Hepatocyte (in vitro differentiated cells): Measurements from ENCODE around the gene NTRK3. TPM values are rescaled to one million over a fixed set of nuclear protein-coding genes. Genes with fewer than 3 reads are reported as not detected.

Source experiments
- DNase-seq: peaks from one replicate; pipeline ENCODE4 v3.0.0-alpha.2; 2016; ENCODE audit warnings: low spot score
- H2AFZ ChIP-seq: fragments of 200-600 bp; sonication (generic); 2 replicates; pipeline ENCODE4 v1.6.0; 2016; ENCODE audit warnings: antibody characterized with exemption, mild to moderate bottlenecking
- H3K27ac ChIP-seq: fragments of 200-600 bp; sonication (generic); 2 replicates; pipeline ENCODE4 v1.5.1; 2016; ENCODE audit warnings: mild to moderate bottlenecking
- H3K27me3 ChIP-seq: fragments of 200-600 bp; sonication (generic); 2 replicates; pipeline ENCODE4 v1.6.1; 2016
- H3K36me3 ChIP-seq: fragments of 200-600 bp; sonication (generic); replicated peaks from 2 replicates; pipeline ENCODE4 v1.5.1; 2016; ENCODE audit warnings: low read depth; ENCODE audit not compliant: insufficient read depth
- H3K4me1 ChIP-seq: fragments of 200-600 bp; sonication (generic); 2 replicates; pipeline ENCODE4 v1.5.1; 2016; ENCODE audit warnings: mild to moderate bottlenecking, moderate library complexity; ENCODE audit not compliant: insufficient read depth
- H3K4me2 ChIP-seq: fragments of 200-600 bp; sonication (generic); 2 replicates; pipeline ENCODE4 v1.6.0; 2016
- H3K4me3 ChIP-seq: fragments of 200-600 bp; sonication (generic); 2 replicates; pipeline ENCODE4 v1.5.1; 2016; ENCODE audit warnings: mild to moderate bottlenecking
- H3K79me2 ChIP-seq: fragments of 200-600 bp; sonication (generic); 2 replicates; pipeline ENCODE4 v1.6.0; 2017; ENCODE audit warnings: mild to moderate bottlenecking
- H3K9me2 ChIP-seq: fragments of 200-600 bp; sonication (generic); replicated peaks from 2 replicates; pipeline ENCODE4 v1.6.0; 2017; ENCODE audit warnings: mild to moderate bottlenecking; ENCODE audit not compliant: insufficient read depth
- H3K9me3 ChIP-seq: fragments of 200-600 bp; sonication (generic); 2 replicates; pipeline ENCODE4 v1.5.1; 2016; ENCODE audit warnings: low read depth, mild to moderate bottlenecking
- H4K20me1 ChIP-seq: fragments of 200-600 bp; sonication (generic); 2 replicates; pipeline ENCODE4 v1.6.0; 2016; ENCODE audit warnings: mild to moderate bottlenecking; ENCODE audit not compliant: insufficient read depth, poor library complexity, severe bottlenecking
- CTCF ChIP-seq: fragments of 200-600 bp; sonication (generic); IDR thresholded peaks from 2 replicates; pipeline ENCODE4 v1.5.1; 2016; ENCODE audit warnings: antibody characterized with exemption, mild to moderate bottlenecking; ENCODE audit not compliant: poor library complexity
- EZH2 ChIP-seq: fragments of 200-600 bp; sonication (generic); IDR thresholded peaks from 2 replicates; pipeline ENCODE4 v1.6.1; 2016; ENCODE audit warnings: antibody characterized with exemption, mild to moderate bottlenecking, borderline replicate concordance
- EZH2phosphoT487 ChIP-seq: fragments of 200-600 bp; sonication (generic); IDR thresholded peaks from one replicate; pipeline ENCODE4 v1.6.1; 2018; ENCODE audit warnings: antibody characterized with exemption, mild to moderate bottlenecking, low read depth, moderate library complexity; ENCODE audit not compliant: unreplicated experiment, severe bottlenecking
- WGBS: methylation state at CpG from one replicate; pipeline ENCODE4 v1.1.6; 2016; ENCODE audit warnings: low lambda C conversion rate; ENCODE audit errors: missing lambda C conversion rate; 5-methylcytosine and 5-hydroxymethylcytosine counted together
- polyA plus RNA-seq: library from polyadenylated mRNA; unstranded; fragments of >200 nt; fragmentation: Nextera tagmentation; extraction: Ambion mirVana; gene quantifications from 2 replicates; pipeline ENCODE4 v1.2.1, GENCODE V29; 2016
- total RNA-seq: library from RNA; depleted of rRNA; stranded (reverse); fragments of >200 nt; gene quantifications from 2 replicates; pipeline ENCODE4 v1.2.3, GENCODE V29; 2014

NTRK3 gene
- total and polyA plus RNA-seq, 2 experiments from 2014 or later: 4.9 to 5.6 TPM

GRCh38 chr15:87901926-87902690, 354.4 kb downstream of the NTRK3 start:
- H3K4me2 ChIP-seq: no peak overlapping the region
- no peaks in the 10 kb centered on the region for H3K27me3 ChIP-seq
- 68% methylated on average over 3 of the region's 3 CpGs for WGBS
- no peaks in the 10 kb centered on the region for H3K9me2 ChIP-seq
- TF ChIP-seq CTCF: no peak
- TF ChIP-seq EZH2phosphoT487: no peak
- no peak for TF ChIP-seq EZH2
- H3K79me2 ChIP-seq: no peaks in the 10 kb centered on the region
- H3K9me3 ChIP-seq: no peaks in the 10 kb centered on the region
- no peaks in the 10 kb centered on the region for H4K20me1 ChIP-seq
- no peak overlapping the region for H3K27ac ChIP-seq
- DNase-seq: no peak
- H2AFZ ChIP-seq: no peak overlapping the region
- H3K36me3 ChIP-seq: no peaks in the 10 kb centered on the region
- no peak overlapping the region for H3K4me3 ChIP-seq
- H3K4me1 ChIP-seq: no peaks in the 10 kb centered on the region

GRCh38 chr15:87901008-87901407, 355.5 kb downstream of the NTRK3 start:
- H3K4me3 ChIP-seq: no peak overlapping the region
- no peak overlapping the region for H2AFZ ChIP-seq
- H3K9me2 ChIP-seq: no peaks in the 10 kb centered on the region
- H4K20me1 ChIP-seq: no peaks in the 10 kb centered on the region
- no peaks in the 10 kb centered on the region for H3K27me3 ChIP-seq
- no peaks in the 10 kb centered on the region for H3K4me1 ChIP-seq
- no peak overlapping the region for H3K27ac ChIP-seq
- H3K4me2 ChIP-seq: no peak overlapping the region
- TF ChIP-seq EZH2 (no peak), CTCF (no peak), EZH2phosphoT487 (no peak)
- H3K79me2 ChIP-seq: no peaks in the 10 kb centered on the region
- no peaks in the 10 kb centered on the region for H3K9me3 ChIP-seq
- H3K36me3 ChIP-seq: no peaks in the 10 kb centered on the region
- WGBS: 88% methylated on average over 1 of the region's 1 CpG
- DNase-seq: no peak

GRCh38 chr15:87896936-87897335, 359.6 kb downstream of the NTRK3 start:
- 55% methylated on average over 4 of the region's 4 CpGs for WGBS
- Histone ChIP-seq H3K27me3 (no peaks in the 10 kb centered on the region), H4K20me1 (no peaks in the 10 kb centered on the region), H3K4me3 (no peak overlapping the region), H3K4me2 (no peak overlapping the region), H2AFZ (no peak overlapping the region), H3K4me1 (no peaks in the 10 kb centered on the region), H3K36me3 (no peaks in the 10 kb centered on the region), H3K9me2 (no peaks in the 10 kb centered on the region), H3K9me3 (no peaks in the 10 kb centered on the region), H3K79me2 (no peaks in the 10 kb centered on the region), H3K27ac (no peak overlapping the region)
- no peak for DNase-seq
- no peak for TF ChIP-seq EZH2
- no peak for TF ChIP-seq EZH2phosphoT487
- TF ChIP-seq CTCF: no peak
